ENCODE data around the gene ABCA2.

DNA sequence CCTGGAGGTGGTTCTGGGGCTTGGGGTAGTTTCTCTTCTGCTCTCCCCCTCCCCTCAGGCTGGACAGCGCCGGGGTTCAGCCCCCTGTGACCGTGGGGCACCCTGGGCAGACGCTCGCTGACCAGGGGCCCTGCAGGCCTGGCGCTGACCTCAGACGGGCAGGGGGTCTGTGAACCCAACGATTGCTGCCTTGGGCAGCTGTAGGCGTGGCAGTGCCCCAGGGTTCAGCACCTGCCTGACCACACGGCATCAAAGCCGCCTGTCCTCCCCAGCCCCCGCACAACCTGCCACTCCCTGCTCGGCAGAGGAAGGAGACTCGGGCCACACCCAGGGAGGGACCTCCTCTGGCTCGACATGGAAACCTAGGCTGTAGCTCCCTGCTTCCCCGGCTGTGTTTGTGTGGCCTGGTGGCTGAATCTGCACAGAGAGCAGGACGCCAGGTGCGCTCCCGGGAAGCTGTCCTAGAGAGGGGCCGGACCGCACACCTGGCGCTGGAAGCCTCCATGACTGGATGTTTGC is 63.8 kb downstream of the ABCA2 start:
- TF ChIP-seq POLR2A (IDR thresholded peaks at IDR 0.05; ENCODE audit: low read depth, low read length), result no peak
- no peak for TF ChIP-seq TAF1 (IDR thresholded peaks at IDR 0.05; ENCODE audit: borderline replicate concordance, low read depth, low read length)
- no peak for TF ChIP-seq POLR2AphosphoS5 (IDR thresholded peaks at IDR 0.05; ENCODE audit: low read depth, low read length)
